ENCODE results near the gene FAAP100.

FAAP100 gene

GRCh38 chr17:81527591-81528383 is 24.4 kb downstream of the FAAP100 start, which contains the start of gene FSCN2:
FSCN2 (plus strand) TSS chr17:81528377; CDS start chr17:81528532, 155 bp downstream.
- TF ChIP-seq SIN3A (IDR thresholded peaks at IDR 0.05; ENCODE audit: borderline replicate concordance, insufficient read depth, low read length) (no peak), FOXP2 (optimal IDR thresholded peaks at IDR 0.05; ENCODE audit: borderline replicate concordance, extremely low read depth, extremely low read length, insufficient read depth) (peak; percentile 9)

- no peak for TF ChIP-seq POLR2AphosphoS5 (IDR thresholded peaks at IDR 0.05; ENCODE audit: low read depth, low read length)
- no peak for TF ChIP-seq SIN3A (IDR thresholded peaks at IDR 0.05; ENCODE audit: borderline replicate concordance, insufficient read depth, low read length)
- TF ChIP-seq REST (IDR thresholded peaks at IDR 0.05; ENCODE audit: insufficient read depth in 1 of 2, low read depth in 2 of 2, low read length in 2 of 2): no peak
- no peak for TF ChIP-seq FOXP2 (optimal IDR thresholded peaks at IDR 0.05; ENCODE audit: borderline replicate concordance, extremely low read depth, extremely low read length, insufficient read depth)
- no peak for TF ChIP-seq TAF1 (IDR thresholded peaks at IDR 0.05; ENCODE audit: borderline replicate concordance, insufficient read depth, low read length)
Measured at GRCh38 chr17:81526662-81527571, 25.2 kb downstream of the FAAP100 start.

- no peak for TF ChIP-seq REST (IDR thresholded peaks at IDR 0.05; ENCODE audit: insufficient read depth in 1 of 2, low read depth in 2 of 2, low read length in 2 of 2)
- no peak for TF ChIP-seq FOXP2 (optimal IDR thresholded peaks at IDR 0.05; ENCODE audit: borderline replicate concordance, extremely low read depth, extremely low read length, insufficient read depth)
- TF ChIP-seq SIN3A (IDR thresholded peaks at IDR 0.05; ENCODE audit: borderline replicate concordance, insufficient read depth, low read length): no peak
- no peak for TF ChIP-seq POLR2AphosphoS5 (IDR thresholded peaks at IDR 0.05; ENCODE audit: low read depth, low read length)
- TF ChIP-seq TAF1 (IDR thresholded peaks at IDR 0.05; ENCODE audit: borderline replicate concordance, insufficient read depth, low read length): no peak
Measured at GRCh38 chr17:81524865-81525159, 27.3 kb downstream of the FAAP100 start.

GRCh38 chr17:81524039-81524864 is 27.9 kb downstream of the FAAP100 start:
- TF ChIP-seq SIN3A (IDR thresholded peaks at IDR 0.05; ENCODE audit: borderline replicate concordance, insufficient read depth, low read length) (no peak), FOXP2 (optimal IDR thresholded peaks at IDR 0.05; ENCODE audit: borderline replicate concordance, extremely low read depth, extremely low read length, insufficient read depth) (no peak), POLR2AphosphoS5 (IDR thresholded peaks at IDR 0.05; ENCODE audit: low read depth, low read length) (no peak), REST (IDR thresholded peaks at IDR 0.05; ENCODE audit: insufficient read depth in 1 of 2, low read depth in 2 of 2, low read length in 2 of 2) (no peak), TAF1 (IDR thresholded peaks at IDR 0.05; ENCODE audit: borderline replicate concordance, insufficient read depth, low read length) (no peak)
